Measurements from ENCODE around the gene CTU1. TPM values are rescaled to one million over a fixed set of nuclear protein-coding genes. Genes with fewer than 3 reads are reported as not detected.
"Not testable (repeated sequence)": the region's sequence is repeated elsewhere in the genome, so short reads cannot be mapped to it uniquely, and the experiment has no call there.

The CTU1 gene
- total RNA-seq, 1 donor from 2014 or later: 7.4 TPM

DNA sequence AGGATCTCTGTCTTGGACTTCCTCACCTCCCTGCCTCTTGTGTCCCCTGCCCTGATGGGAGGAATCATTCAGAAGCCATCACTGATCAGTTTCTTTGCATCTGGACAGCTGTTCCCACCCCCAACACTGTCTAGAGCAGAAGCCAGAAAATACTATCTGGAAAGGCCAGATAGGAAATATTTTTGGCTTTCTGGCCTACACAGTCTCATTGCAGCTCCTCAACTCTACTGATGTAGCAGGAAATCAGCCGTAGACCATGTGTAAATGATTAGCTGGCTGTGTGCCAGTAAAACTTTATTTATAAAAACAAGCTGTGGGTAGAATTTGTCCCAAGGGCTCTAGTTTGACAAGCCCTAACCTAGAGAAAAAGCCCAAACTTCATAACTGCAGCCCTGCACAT is 39.5 kb upstream of the CTU1 start:
- H3K4me3 Mint-ChIP-seq (ENCODE audit: low read depth): no peak overlapping the region
- no peaks in the 10 kb centered on the region for H3K9me3 Mint-ChIP-seq (ENCODE audit: low read depth)
- TF ChIP-seq, protein P1, sequence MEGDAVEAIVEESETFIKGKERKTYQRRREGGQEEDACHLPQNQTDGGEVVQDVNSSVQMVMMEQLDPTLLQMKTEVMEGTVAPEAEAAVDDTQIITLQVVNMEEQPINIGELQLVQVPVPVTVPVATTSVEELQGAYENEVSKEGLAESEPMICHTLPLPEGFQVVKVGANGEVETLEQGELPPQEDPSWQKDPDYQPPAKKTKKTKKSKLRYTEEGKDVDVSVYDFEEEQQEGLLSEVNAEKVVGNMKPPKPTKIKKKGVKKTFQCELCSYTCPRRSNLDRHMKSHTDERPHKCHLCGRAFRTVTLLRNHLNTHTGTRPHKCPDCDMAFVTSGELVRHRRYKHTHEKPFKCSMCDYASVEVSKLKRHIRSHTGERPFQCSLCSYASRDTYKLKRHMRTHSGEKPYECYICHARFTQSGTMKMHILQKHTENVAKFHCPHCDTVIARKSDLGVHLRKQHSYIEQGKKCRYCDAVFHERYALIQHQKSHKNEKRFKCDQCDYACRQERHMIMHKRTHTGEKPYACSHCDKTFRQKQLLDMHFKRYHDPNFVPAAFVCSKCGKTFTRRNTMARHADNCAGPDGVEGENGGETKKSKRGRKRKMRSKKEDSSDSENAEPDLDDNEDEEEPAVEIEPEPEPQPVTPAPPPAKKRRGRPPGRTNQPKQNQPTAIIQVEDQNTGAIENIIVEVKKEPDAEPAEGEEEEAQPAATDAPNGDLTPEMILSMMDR (IDR thresholded peaks at IDR 0.05; ENCODE audit: unreplicated experiment): no peak
- peaks cover 9% of the 10 kb centered on the region for H3K27me3 Mint-ChIP-seq
- no peak overlapping the region for H3K27ac Mint-ChIP-seq
- no peaks in the 10 kb centered on the region for H3K4me1 Mint-ChIP-seq (ENCODE audit: low read depth)
- DNase-seq (ENCODE audit: low spot score, unreplicated experiment): no peak
- no peaks in the 10 kb centered on the region for H3K36me3 Mint-ChIP-seq (ENCODE audit: insufficient read depth)

DNA sequence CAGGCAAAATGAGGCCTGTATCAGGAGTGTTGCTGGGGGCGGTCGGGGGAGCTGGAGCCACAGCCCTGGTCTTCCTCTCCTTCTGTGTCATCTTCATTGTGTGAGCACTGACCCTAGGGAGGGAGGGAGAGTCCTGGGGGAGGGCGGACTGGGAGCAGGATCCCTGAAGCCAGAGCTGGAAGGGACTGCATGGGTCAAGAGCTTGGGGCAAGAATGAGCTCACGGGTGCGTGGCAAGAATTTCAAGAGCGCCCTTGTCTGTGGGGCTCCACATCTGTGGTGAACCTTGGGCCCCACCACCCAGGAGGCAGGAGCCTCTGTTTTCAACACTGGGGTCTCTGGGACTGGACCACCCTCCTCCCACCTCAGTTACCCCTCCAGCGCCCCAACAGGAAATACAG is 38.5 kb upstream of the CTU1 start:
- Mint-ChIP-seq H3K4me3 (ENCODE audit: low read depth) (no peak overlapping the region), H3K27me3 (peaks cover 9% of the 10 kb centered on the region), H3K27ac (no peak overlapping the region), H3K36me3 (ENCODE audit: insufficient read depth) (no peaks in the 10 kb centered on the region), H3K4me1 (ENCODE audit: low read depth) (no peaks in the 10 kb centered on the region), H3K9me3 (ENCODE audit: low read depth) (no peaks in the 10 kb centered on the region)
- TF ChIP-seq, protein P1 (IDR thresholded peaks at IDR 0.05; ENCODE audit: unreplicated experiment): no peak
- DNase-seq (ENCODE audit: low spot score, unreplicated experiment): no peak

DNA sequence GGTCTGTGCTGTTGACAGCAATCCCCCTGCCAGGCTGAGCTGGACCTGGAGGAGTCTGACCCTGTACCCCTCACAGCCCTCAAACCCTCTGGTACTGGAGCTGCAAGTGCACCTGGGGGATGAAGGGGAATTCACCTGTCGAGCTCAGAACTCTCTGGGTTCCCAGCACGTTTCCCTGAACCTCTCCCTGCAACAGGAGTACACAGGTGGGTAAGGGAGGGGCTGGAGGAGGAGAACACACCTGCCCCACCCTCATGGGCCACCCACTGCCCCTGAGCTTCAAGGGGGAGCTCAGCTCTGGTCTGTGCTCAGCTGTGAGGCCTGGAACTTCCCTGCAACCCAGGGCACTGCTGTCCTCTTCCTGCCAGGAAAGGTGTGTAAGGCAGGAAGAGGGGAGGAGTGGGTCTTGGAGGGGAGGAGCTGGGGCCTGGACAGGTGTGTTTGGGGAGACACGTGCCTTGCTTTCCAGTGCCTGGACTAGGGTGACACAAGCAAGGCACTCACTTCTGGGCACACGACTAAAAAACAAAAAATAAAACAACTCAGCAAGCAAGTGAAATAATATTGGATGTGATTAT is 37.8 kb upstream of the CTU1 start:
- DNase-seq (ENCODE audit: low spot score, unreplicated experiment): no peak
- no peak overlapping the region for H3K4me3 Mint-ChIP-seq (ENCODE audit: low read depth)

DNA sequence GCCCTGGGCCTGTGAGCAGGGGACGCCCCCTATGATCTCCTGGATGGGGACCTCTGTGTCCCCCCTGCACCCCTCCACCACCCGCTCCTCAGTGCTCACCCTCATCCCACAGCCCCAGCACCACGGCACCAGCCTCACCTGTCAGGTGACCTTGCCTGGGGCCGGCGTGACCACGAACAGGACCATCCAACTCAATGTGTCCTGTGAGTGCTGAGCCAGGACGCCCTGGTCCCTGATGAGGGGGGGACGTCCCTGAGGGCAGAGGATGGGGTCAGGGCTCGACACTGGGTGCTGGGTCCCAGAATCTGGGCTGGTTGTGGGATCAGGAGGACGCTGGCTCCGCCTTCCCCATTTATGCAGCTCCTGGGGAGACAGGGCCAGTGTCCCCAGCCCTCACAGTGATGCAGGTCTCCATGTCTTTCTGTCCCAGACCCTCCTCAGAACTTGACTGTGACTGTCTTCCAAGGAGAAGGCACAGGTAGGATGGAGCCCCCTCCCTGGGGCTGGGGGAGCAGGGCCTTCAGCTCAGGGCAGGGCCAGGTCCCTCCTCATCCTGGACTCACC is 36.4 kb upstream of the CTU1 start:
- H3K4me3 Mint-ChIP-seq (ENCODE audit: low read depth): no peak overlapping the region
- TF ChIP-seq, protein P1 (IDR thresholded peaks at IDR 0.05; ENCODE audit: unreplicated experiment): no peak
- no peak for DNase-seq (ENCODE audit: low spot score, unreplicated experiment)
- H3K4me1 Mint-ChIP-seq (ENCODE audit: low read depth): no peaks in the 10 kb centered on the region
- peaks cover 18% of the 10 kb centered on the region for H3K27me3 Mint-ChIP-seq
- H3K9me3 Mint-ChIP-seq (ENCODE audit: low read depth): no peaks in the 10 kb centered on the region
- no peaks in the 10 kb centered on the region for H3K36me3 Mint-ChIP-seq (ENCODE audit: insufficient read depth)
- H3K27ac Mint-ChIP-seq: no peak overlapping the region

More for the DNA sequence above, 37.8 kb upstream of the CTU1 start:
- Mint-ChIP-seq H3K36me3 (ENCODE audit: insufficient read depth) (no peaks in the 10 kb centered on the region), H3K4me1 (ENCODE audit: low read depth) (no peaks in the 10 kb centered on the region), H3K27ac (peak overlapping the region; percentile 17), H3K9me3 (ENCODE audit: low read depth) (no peaks in the 10 kb centered on the region), H3K27me3 (peaks cover 13% of the 10 kb centered on the region)
- TF ChIP-seq, protein P1 (IDR thresholded peaks at IDR 0.05; ENCODE audit: unreplicated experiment): no peak

DNA sequence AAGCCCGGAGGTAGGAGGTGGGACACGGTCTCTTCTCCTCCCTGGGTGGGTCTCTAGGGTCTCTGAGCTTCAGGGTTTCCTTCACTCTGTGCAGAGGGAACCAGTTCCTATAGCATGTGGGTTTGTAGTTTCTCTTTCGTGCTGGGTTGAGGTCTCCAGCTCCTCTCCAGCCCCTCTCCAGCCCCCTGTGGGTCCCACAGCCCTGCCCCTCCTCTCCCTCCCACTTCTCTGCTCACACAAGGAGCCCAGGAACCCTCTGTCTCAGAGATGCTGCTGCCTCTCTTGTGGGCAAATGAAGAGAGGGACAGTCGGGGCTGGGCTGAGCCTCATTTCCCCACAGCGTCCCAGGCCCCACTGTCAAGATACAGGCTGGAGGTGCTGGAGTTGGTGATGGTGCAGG is 35.3 kb upstream of the CTU1 start:
- TF ChIP-seq, protein P1 (IDR thresholded peaks at IDR 0.05; ENCODE audit: unreplicated experiment): no peak
- Mint-ChIP-seq H3K4me1 (ENCODE audit: low read depth) (no peaks in the 10 kb centered on the region), H3K27me3 (peaks cover 24% of the 10 kb centered on the region), H3K9me3 (ENCODE audit: low read depth) (no peaks in the 10 kb centered on the region), H3K4me3 (ENCODE audit: low read depth) (no peak overlapping the region), H3K36me3 (ENCODE audit: insufficient read depth) (no peaks in the 10 kb centered on the region), H3K27ac (no peak overlapping the region)
- DNase-seq (ENCODE audit: low spot score, unreplicated experiment): no peak

DNA sequence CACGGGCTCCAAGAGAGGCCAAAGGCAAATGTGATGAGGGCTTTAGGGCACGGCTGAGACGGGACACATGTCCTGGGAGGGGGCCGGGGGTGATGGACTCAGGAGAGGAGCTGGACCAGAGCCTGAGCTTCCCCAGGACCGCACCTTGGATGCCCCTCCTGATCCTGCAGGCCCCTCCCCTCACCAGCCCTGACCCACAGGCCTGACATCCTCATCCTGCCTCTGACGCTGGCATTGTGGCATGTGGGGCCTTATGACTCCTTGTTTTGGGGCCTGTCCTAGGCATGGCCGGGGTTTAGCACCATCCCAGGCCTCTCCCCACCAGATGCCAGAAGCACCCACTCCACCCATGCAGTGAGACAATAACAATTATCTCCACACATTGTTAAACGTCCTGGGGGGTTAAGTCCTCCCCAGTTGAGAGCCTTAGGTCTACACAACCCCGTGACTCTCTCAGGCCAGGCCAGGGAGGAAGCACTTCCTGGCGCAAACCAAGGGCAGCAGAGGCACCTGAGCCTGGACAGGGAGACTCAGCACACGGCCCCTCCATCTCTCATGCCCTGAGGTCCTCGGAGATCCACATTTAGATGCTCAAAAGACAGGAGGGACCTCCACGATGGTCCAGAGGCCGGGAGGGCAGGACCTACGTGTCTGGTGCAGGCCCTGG is 34.7 kb upstream of the CTU1 start:
- H3K4me3 Mint-ChIP-seq (ENCODE audit: low read depth); H3K9me3 Mint-ChIP-seq (ENCODE audit: low read depth); H3K4me1 Mint-ChIP-seq (ENCODE audit: low read depth); H3K36me3 Mint-ChIP-seq (ENCODE audit: insufficient read depth); DNase-seq (ENCODE audit: low spot score, unreplicated experiment); H3K27ac Mint-ChIP-seq: not testable (repeated sequence)
- H3K27me3 Mint-ChIP-seq: peaks cover 24% of the 10 kb centered on the region

All from progenitor cell of endocrine pancreas (in vitro differentiated cells).